ENCODE results near the gene UACA.
"Not testable (repeated sequence)": the region's sequence is repeated elsewhere in the genome, so short reads cannot be mapped to it uniquely, and the experiment has no call there.

Gene UACA

GRCh38 chr15:70617076-70617910 lies 146.1 kb downstream of the UACA start:
- no peak for DNase-seq

GRCh38 chr15:70616311-70616756 lies 147.0 kb downstream of the UACA start:
- not testable (repeated sequence) for DNase-seq

GRCh38 chr15:70615435-70616310 lies 147.7 kb downstream of the UACA start:
- DNase-seq, result no peak

GRCh38 chr15:70614221-70614620 lies 149.1 kb downstream of the UACA start:
- DNase-seq, result no peak

- no peak for DNase-seq
Observed at GRCh38 chr15:70613271-70613670, 150.1 kb downstream of the UACA start.

GRCh38 chr15:70611286-70611685 lies 152.1 kb downstream of the UACA start:
- DNase-seq, result no peak

- DNase-seq, result no peak
Observed at GRCh38 chr15:70610541-70610940, 152.8 kb downstream of the UACA start.

GRCh38 chr15:70609889-70610288 lies 153.5 kb downstream of the UACA start:
- DNase-seq, result no peak

- no peak for DNase-seq
Observed at GRCh38 chr15:70608144-70608543, 155.2 kb downstream of the UACA start.

- DNase-seq, result no peak
Observed at GRCh38 chr15:70605606-70606410, 157.6 kb downstream of the UACA start.

GRCh38 chr15:70604666-70605315 lies 158.6 kb downstream of the UACA start:
- DNase-seq, result no peak

Data from NCI-H1930 (cell line).